SHP77 treated with DMSO at 0.1 percent for 48 hours (cell line): ENCODE results near the gene GPR183.
A peak's percentile ranks its signal among the peaks of the same experiment; 100 is the strongest.

Experiments
- DNase-seq: peaks from one replicate; lab custom pipeline; 2025; lab: John Stamatoyannopoulos, UW

The GPR183 gene

DNA sequence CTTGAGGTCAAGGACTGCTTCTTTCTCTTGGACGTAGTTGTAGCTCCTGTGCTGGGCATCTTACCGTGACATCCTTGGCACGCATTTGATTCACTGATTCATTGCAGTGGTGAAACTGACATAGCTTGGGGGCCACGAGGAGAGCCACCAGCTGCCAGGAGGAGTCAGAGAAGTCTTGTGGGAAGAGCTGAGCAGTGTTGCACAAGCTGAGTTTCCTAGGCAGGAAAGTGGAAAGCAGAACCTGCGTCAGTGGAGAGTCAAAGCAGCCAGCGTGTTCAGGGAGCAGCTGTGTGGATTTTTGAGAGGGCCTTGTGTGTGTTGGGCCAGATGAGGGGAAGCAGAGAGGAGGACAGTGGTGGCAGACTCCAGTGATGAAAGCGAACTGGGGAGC is 5.3 kb upstream of the GPR183 start:
- peak; percentile 81 for DNase-seq

DNA sequence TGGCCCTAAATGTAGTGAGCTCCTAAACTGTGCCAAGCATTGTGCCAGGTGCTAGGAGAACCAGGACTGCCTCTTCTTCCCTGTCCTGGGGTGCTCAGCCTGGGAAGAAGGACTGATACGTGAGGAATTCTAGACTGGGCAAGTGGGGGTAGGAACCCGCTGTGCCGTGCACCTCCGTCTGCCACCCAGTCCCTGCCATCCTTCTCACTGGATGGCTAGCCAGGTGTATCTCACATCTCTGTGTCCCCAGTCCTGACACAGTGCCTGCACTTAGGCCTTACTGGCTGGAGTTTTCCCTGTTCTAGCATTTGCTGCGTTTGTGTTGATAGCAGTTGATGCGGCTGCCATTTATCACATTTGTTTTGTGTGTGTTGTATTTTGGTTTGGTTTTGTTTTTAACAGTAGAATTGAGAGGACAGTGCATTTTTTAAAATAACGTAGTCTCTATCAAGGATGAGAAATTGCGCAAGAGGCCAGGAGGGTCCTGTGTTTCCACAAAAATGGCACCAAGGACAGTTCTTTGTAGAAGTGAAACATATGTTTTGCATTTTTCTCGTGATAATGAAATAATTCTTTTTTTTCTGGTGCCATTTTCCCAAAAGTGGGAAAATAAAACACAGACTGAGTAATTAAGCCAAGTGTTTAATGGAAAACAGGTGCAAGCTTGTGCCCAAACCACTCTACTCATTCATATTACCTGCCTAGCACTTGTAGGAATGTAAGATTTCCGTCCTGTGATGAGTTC is 4.7 kb upstream of the GPR183 start:
- no peak for DNase-seq

DNA sequence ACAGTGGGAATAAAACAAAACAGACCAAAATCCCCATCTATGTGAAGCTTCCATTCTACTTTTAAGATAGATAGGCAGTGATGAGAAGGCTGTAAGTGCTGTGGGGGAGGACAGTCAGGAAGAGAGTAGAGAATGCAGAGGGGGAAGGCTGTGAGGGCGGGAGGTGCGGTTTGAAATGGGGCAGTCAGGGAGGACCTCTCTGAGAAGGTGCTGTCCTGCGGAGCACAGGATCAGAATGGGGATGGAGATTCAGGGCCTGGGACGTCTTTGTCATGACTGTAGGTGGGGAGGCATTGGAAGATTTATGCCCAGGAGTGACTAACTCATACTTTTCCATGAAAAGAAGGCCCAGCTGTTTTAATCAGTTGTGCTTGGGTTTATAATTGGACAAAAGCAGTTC is 3.9 kb upstream of the GPR183 start:
- DNase-seq, result no peak

DNA sequence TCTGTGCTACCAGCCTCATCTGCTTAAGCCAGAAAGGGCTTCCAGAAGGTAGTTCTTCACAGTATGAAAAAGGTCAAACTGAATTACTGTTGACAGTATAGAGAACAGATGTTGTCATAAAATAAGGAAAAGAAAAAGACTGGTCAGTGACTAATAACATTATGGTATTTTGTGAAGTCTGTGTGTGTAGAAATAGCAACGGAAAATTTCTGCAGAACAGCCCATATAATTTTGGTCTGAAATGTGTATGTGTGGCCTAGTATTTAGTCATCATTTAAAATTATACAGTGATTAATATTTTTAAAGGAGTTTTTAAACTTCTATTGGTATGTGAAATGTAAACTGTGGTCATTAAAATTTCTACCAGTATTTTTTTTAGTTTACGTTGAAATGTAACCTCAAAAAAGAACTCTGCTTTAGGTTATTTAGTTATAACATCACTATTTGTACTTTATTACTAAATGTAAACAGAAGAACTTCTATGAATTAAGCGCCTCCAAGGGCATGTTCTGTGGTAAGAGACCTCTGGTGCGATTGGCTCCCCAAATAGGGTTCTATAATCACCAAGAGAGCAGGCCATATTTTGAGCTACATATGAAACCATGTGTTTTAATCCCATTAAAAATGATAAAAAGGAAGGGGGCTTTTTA is 3.3 kb upstream of the GPR183 start:
- no peak for DNase-seq

DNA sequence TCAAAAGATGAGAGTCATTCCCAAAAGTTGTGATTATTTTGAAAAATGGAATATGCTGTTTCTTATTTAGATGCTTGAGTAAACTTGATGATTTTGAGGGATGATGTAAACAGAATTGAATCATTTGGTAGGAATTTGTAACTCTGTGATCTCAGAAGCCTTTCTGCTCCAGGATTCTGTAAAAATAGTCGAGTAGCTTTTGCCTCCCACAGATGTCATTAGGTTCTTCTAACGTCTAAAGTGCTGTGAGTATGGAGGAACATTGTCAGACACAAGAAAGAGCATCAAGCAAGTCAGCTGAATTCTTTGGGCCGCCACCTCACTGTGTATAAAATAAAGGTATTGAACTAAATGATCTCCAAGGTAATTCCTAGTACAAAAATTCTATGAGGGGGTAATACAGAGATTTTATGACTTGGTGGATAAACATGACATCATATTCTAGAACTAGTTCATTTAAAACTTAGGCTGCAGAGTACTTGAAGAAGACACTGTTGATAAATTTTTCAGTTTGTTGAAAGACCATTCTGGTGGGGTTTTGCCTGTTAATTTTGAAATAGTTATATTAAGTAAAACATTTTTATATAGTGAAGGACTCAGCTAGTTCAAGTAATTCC is 1.4 kb upstream of the GPR183 start:
- DNase-seq, result no peak

DNA sequence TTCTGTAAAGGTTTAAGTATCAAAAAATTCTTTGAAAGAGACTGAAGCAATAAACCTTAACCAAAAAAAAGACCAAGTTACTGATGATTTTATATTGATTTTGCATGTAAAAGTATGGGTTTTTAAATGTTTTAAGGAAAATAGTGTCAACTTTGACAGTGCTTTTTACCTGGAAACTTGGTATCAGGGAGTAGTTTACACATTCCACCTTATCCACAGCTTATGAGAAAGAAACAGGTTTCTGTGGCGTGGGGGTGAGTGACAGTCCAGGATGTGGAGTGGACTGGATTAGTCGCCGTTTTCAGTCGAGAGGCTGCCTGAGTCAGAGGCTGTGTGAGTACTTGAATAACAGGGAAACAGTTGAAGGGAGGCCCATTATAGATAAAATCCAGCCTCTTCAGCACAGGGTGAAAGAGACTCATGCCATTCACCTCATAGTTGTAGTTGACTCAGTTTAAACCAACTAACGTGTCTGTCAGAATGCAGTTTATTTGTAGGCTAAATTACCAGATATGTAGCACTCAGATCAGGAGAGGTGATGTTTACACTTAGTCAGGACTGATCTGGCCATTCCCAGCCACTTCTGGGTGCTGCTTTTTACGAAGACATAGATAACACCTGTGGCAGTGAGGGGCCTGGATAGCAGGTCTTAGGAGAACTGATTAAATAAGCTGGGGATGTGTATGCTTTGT is 595 bp upstream of the GPR183 start:
- peak; percentile 35 for DNase-seq

DNA sequence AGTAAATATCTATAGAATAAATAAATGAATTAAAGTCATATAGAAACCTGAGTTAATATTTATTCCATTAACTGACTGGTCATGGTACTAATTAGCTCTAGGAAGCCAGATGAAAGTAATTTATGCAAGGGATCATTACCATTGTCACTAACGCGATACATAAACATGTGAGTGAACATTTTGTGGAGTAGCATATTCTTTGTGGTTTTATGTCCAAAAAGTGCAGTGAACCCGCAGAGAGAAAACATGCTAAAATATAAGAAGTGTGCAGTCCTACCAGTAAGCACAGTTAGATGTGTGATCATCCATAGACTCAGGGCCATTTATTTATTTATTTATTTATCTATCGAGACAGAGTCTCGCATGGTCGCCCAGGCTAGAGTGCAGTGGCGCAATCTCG is 1.6 kb downstream of the GPR183 start:
- no peak for DNase-seq

DNA sequence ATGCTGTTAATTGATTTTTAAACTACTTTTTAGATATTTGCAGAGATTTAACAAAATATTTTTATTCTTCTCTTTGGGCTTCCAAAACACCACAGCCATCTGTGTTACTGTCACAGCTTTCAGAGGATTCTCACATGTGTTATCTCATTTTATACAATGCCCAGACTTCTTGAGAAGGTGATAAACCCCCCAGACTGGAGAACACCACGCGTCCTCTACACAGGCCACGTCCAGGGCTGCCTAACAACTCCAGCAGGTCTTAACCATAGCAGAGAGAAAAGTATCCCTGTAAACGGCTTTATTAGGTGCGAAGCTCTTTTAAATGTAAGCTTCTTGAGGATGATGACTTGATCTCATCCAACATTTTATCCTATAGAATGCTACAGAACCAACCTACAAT is 2.0 kb downstream of the GPR183 start:
- DNase-seq, result no peak

DNA sequence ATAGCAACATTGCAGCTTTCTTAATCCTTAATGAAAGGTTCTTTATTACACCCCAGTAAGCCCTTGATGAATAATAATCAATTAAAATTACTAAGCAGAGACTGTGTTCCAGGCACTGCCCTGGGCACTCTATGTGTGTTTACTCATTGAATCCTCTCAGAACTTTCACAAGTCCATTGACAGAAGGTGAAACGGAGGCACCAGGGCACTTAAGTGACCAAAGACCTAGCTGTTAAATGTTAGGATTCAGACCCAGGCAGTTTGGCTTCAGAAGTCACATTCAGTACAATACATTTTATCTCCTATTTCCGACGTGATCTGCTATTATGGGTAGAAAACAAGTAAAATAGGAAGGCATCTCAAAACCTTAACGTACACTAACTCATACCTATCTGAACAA is 2.7 kb downstream of the GPR183 start:
- no peak for DNase-seq

DNA sequence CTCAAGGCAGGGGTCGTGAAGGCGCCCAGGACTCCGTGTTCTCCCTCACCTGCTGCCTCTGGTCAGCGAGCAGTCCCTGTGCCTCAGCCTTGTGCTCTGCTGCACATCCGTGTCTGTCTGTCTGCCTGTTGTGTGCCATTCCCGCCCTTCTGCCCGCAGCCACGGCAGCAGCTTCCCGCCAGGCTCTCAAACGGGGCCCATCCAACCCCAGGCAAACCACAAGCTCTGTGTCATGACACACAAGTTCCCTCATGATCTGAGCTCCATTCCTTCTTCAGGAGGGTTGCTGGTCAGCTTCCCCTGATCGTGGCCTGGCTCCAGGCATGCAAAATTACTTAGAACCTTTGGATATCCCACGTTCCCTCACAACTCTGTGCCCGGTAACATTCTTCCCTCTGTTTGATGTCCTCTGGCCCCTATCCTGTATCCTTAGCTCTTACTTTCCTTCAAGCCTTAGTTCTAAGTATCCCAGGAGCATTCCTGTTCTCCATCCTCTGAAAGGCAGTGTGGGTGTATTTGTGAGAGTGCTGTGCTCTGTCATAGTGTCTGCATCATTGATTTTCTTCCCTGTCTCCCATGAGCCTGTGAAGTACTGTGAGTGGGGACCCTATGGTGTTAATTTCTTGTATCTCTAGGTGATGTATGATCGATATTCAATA is 3.2 kb downstream of the GPR183 start:
- DNase-seq, result no peak

DNA sequence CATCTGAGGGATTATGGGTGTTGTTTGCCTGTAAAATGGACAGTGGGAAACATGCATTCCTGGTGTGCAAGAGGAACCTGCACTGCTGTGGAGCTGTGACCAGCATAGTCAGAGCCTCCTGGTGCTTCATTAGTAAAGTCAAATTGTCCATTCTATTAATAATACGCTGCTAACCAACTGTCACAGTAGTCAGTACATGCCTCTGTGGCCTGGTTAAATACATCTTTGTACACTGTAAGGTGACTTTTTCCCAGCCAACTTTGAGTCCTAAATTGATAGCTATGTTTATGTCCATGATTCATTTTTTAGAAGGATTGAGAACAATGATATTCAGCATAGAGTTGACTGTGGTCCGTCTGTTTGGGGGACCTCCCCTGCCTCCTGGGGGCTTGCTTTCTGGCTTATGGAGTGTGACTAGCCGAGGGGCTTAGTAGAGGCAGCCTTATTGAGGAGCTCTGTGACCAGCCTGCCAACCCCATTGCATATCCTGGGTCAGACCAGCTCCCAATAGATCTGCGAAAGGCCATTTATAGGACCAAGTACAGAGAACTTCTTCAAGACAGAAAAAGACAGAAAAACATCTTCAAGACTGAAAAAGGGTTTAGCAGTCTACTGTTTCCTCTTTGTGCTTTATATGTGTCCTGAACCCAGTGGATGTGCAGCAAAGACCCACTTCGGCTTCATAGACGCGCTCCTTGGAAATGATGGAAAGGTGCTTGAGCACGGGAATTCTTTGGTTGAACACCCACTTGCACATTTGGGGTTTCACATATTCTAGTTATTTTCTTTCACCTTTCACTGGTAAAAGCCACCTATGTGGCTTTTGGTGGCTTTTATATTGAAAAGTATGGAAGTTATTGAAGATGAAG is 4.3 kb downstream of the GPR183 start:
- DNase-seq, result no peak

DNA sequence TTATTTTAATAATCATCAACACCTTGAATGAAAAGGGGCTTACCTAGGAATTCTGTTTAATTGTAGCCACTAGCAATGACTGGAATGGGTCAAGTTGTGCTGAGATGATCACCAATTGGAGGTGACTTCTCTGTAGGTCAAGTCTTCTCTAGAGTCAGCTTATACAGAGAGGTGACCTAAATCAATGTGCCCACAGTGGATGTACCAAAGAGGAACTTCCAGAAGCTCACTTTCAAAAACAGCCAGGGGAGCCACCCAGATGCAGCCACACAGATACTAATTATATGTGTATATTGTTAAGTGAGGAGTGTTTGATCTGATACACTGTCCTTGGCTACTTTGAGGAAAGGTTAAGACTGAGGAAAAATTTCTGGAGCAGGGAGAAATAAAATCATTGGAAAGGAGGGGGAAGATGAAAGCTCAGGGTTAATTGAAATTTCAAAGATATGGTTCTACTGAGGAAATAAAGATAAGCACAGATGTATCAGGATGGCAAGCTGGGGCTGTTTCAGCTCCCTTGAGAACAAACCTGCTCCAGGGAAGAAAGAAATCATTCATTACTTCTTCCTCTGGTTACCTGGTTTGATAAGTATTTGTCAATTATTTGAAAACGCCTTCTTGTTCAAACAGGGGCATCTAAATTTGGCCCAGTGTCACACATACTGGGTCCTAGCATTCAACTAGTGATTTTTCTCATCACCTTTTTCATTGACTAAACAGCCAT is 5.1 kb downstream of the GPR183 start:
- no peak for DNase-seq

DNA sequence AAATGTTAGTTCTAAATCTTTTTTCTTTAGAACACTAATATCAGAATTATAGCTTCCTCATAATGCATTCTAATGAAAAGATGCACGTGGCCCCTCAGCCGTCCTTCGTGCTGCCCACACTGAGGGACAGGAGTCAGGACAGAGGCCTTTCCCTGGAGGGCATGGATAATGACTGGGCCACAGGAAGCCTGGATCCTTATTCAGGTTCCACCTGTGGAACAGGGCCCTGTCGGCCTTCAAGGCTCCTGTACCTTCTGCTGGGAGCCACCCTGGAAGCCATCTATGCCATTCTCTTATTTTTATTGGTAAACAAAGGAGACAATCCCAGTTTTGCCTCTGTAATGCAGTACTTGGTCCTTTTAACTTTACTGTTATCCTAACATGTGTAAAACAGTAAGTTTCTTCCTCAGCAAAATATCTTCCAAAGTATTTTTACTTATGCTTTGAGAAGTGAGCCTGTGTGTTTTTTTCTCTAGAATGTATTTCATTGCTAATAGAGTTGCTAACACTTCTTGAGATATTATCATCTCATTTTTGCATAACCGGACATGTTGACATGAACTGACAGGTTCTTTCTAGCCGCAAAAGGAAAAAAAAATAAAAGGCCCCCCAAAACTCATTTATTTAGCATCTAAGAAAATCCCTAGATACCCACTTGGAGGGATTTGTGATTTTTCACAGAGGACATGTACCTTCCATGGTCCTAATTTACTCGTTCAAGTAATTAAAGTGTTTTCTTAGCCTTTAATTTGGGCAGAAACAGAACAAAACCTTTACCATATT is 6.0 kb downstream of the GPR183 start:
- no peak for DNase-seq

DNA sequence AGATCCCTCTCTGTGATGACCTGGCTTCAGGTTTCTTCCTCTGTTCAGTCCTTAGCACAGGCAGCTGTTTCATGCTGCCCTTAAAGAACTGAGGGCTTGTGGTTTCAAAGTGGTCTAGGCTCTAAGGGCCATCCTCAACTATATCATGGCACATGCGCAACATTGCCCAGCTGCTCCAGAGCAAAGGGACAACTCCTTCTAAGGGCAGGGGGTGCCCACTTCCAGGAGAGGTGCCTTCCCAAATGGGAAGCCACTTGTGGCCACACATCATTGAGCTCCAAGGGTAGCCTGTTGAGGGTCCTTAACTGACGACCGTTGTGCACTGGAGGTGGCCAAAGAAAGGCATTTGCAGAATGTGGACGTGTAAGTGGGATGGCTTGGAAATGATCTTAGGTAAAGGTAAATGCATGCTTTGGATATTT is 7.3 kb downstream of the GPR183 start:
- no peak for DNase-seq

DNA sequence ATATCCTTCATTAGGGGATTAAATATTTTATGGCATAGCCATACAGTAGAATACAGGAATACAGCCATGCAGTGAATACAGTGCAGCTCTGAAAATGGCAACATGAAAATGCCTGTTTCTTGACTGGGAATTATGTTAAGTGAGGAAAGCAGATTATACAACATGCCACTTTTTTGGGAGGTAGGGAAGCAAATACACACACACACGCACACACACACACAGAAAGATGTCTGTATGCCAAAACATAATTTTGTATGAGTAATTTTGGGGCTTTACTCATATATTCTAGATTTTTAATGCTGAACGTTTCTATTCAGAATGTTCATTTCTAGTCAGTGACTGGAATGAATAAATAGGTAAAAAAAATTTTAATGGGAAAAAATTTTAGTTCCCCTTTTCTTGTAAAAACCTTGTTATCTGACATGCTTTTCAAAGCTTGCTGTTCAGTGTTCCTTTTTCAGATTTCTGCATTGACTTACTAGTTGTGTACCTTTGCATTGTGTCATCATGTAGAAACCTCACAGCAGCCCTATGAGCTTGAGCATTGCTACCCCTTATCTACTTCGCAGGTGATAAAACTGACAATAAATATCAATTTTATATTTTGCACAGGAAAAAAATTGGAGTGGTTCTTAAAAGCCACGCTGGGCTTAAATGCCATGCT is 7.8 kb downstream of the GPR183 start:
- DNase-seq, result no peak

DNA sequence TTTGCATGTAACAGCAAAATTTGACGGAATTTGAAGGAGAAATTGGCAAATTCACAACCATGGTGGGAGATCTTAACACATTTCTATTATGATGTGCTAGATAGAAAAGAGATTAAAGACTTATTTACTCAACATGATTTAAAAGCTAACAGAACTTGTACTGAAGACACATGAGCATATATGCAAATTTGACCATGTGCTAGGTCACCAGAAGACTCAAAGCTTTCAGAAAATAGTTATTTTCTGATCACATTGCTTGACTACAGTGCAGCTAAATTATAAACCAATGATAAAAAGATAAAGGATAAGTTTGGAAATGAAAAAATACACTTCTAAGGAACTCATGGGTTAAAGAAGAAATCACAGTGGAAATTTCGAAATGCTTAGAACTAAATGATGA is 9.1 kb downstream of the GPR183 start:
- no peak for DNase-seq

DNA sequence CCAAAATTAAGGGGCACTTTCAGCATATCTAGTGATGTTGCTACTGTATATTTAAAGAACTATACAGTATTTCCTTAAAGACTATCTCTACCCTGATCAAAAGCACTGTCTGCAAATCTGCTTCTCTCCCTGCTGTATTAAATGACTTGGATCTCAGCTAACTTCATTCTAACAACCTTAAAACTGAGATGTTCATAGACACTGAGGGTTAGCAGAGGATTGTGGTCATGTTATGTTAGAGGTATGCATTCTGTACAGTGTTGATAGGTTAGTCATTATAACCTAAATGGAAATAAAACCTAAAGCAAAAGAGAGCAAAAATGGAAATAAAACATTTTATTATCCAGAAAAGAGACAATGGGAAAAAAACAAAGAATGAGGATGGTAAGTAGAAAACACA is 9.9 kb downstream of the GPR183 start:
- no peak for DNase-seq

DNA sequence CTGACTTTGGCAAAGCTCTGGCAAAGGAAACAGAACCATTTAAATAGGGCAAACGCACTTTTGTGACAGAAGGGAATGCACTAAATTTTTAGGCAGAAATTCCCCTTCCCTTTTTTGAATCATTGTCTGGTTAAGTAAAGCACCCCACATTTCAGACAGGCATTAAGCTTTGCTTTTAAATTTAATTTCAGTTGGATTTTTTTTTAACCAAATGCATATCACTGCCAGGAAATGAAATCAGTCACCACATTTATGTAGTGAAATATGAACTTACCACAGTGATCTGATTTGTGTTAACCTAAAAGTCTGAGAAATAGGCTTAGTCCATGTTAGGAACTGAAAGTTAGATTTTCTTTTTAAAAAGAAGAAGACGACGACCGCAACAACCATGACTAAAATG is 10.8 kb downstream of the GPR183 start:
- no peak for DNase-seq

DNA sequence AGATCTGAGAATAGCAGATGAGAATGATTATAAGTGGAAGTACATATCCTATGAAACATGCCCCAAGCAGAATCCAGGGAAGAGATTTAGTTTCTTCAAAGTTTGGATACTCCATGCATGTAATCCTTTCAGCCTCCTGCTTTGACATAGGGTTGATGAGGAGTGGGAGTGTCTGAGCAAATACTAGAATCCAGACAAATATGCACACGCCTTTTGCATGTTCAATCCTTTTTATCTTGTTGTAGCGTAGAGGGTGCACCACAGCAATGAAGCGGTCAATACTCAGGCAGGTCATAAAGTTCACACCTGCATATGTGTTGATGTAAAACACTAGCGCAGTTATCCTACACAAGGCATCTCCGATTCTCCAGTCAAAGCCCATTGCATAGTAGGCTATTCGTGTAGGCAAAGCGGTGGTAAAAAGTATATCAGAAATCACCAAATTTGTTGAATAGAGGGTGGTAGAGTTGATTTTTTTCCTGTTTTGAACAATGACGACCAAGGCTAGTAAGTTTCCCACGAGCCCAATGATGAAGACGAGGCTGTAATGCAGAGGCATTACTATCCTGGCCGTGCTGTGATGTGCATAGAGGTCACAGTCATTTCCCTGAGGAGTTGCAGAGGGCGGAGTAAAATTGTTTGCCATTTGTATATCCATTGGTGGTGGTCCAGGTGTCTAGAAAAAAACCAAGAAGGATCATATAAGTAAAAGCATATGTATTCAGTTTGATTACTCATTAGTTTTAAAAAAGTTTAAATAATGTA is 11.5 kb downstream of the GPR183 start:
- DNase-seq, result no peak
